Activated CD4-positive, CD25-positive, alpha-beta regulatory T cell treated with anti-CD3 and anti-CD28 coated beads, Interleukin-2, amount 50 U/mL, for 16 hours (primary cell): ENCODE results near the gene CBR1.
"Not testable (repeated sequence)": the region's sequence is repeated elsewhere in the genome, so short reads cannot be mapped to it uniquely, and the experiment has no call there.

Source experiments
- DNase-seq: peaks from one replicate; pipeline ENCODE4 v3.0.0-alpha.2; 2020; ENCODE audit warnings: low read depth, low spot score

CBR1 gene

DNA sequence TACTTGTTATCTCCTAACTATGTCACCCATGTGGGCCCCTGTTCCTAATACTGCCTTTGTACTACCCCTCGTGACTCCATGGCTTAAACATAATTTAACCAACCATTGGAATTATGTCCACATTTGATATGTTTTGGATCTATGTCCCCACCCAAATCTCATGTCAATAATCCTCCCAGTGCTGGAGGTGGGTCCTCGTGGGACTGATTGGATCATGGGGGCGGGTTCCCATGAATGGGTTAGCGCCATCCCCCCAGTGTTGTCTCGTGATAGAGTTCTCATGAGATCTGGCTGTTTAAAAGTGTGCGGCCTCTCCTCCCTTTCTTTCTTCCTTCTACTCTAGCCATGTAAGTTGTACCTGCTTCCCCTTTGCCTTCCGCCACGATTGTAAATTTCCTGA, 9.8 kb downstream of the CBR1 start:
- no peak for DNase-seq

DNA sequence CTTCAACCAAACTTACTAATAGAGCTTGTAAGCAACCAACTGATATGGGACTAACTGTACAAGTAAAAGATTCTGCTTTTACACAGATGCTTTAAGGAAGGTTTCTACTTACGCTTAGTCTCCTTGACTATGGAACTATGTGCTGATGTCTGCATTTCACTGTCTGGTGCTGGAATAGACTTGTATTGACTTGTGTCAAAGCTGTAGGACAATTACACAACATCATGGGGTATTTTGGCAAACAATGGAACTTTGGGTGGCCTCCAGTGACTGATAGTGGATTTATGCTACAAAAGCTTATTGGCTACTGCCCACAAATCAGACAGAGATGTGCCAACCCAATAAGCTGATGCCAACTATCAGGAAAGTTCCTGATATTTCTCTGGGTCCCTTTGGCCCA, 10.6 kb downstream of the CBR1 start:
- DNase-seq, result no peak

DNA sequence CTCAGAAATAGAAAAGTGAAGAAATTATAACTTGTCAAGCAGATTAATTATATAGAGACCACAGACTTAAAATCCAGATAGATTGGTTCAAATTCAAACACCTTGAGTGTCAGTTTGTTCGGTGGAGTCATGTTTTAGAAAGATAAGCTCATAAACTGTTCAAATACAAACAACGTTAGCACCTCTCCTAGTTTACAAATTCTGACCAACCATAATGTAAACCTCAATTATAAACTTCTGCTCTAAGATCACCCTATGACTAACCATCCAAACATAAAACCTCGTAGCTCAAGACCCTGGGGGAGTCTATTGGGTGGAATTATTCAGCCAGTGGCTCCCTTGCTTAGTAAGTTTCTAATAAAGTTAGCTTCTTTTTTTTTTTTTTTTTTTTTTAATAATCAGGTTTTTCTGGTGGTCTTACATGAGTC, 12.4 kb downstream of the CBR1 start:
- DNase-seq, result no peak

DNA sequence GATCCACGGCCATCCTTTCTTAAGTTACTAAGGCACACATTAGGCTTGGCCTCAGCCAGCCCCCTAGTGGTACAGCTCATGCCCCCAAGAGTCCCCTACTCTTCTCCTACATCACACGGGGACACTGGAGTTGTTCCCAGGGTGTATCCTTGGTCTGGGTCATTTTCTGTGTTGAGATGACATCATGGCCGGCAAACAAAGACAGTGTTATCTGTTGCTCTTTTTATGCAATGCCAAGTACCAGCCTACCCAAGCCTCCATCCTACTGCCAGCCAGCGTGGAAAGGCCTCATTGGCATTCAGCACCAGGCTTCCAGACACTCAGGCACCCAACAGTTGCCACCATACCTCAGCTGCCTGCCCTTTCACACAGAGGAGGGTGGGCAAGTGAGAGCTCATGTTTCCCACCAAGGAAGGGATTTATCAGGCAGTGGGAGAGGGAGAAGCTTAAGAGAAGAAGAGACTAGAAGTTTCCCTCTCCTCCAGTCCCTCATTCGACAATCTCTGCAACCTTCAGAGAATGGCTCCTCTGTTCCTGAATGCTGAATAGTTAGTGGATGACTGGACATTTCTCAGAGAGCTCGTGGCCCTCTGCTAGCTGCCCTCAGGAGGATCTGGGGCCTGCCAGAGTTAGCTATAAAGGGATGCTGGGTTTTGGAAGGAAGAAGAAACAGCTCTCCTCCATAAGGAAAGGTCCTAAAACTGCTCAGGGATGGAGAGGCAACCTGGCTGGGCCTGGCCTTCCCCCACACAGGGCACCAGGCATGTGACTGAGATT, 17.7 kb downstream of the CBR1 start:
- no peak for DNase-seq

DNA sequence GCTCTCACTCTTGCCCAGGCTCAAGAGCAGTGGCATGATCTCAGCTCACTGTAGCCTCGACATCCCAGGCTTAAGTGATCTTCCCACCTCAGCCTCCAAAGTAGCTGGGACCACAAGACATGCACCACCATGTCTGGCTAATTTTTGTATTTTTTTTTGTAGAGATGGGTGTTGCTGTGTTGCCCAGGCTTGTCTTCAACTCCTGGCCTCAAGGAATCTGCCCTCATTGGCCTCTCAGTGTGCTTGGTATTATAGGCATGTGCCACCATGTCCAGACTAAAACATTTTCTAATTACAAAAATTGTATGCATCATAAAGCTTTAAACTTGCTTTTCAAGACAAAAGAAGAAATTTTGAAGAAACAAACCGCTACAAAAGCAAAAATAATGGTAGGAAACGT, 20.1 kb downstream of the CBR1 start:
- no peak for DNase-seq

DNA sequence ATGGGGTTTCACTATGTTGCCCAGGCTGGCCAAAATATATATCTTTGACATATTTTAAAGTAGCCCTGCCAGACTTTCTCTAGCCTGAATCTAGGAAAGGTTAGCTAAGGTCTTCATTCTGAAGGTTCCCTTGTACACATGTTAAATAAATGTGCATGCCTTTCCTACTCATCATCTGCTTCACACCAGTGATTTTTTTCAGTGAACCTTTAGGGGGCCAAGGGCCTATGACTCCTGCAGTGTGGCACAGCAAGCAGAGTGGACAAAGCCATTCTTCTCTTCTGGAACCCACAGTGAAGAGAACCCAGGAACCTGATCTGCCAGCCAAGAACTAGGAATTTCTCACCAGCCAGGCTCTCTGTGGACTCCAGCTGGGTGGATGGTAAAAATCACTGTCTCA, 22.9 kb downstream of the CBR1 start:
- no peak for DNase-seq

DNA sequence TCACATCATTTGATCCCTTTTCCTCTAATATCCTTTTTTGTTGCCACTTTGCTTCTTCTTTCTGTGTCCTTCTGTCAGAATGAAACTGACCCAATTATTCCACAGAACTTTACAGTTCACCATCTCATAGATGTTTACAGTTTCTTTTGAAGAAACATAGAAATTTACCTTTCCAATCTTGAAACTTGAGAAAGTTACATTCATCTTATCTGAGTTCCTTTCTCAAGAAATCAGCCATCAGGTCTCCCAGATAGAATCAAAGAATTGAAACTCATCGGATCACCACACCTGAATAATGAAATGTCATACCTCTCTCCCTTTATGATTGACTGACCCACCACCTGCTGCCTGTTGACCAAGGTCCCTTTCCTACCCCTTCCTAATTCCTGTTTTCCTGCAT, 23.7 kb downstream of the CBR1 start:
- DNase-seq, result no peak

DNA sequence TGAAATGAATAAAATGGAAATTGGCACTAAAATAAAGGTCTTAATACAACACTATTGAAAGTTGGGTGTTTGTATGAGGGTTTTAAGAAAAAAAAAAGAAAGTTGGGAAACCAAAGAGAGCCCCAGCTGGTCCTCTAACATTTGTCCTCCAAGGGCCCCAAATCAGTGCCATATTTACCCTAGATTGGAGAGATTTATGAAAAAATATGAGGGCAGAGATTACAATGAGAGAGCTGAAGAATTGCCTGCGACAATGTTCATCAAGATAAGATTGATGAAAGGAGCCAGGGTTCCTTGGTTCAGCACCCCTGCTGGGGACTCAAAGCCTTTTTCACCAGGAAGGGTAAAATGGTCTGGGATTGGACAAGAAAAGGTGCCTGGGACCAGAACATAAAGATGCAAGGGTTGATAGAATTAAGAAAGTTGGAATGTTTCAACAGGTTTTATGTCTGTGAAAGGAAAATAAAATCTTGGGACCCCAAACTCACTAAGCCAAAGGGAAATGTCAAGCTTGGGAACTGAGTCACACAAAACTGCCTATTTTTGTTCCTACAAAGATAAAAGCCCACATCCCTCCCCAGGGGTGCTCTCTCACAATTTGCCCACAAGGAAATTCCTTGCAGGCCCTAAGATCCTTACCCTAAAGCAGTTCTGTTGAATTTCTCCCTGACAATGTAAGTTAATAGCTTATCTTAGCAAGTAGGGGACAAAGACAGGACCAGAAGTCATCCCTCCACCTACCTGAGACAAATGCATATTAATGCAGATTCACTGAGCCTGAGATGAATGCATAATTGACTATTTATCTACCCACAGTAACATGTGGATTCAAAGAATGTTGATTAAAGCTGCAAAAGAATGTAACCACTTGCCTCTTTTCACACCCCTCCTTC, 26.8 kb downstream of the CBR1 start:
- DNase-seq, result no peak

DNA sequence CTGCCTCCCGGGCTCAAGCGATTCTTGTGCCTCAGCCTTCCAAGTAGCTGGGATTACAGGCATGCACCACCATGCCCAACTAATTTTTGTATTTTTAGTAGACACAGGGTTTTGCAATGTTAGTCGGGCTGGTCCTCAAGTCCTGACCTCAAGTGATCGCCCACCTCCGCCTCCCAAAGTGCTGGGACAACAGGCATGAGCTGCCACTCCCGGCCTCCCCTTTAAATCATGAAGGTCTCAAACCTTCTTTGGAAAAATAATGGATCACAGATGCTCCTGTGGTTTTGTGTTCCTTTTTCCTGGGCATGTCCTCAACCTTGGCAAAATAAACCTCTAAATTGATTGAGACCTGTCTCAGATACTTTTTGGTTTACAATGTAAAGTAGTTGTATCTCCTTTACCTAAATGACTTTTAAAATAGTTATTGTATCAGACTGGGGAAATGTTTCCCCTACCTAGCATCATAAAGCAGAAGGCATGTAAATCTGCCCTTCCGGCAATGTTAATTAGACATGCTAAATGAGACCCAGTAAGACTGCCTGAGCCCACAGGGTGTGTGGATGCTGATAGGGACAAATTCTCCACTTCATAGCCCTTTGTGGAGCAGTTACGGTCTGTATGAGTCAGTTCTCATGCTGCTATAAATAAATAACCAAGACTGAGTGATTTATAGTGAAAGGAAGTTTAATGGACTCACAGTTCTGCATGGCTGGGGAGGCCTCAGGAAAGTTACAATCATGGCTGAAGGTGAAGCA, 27.8 kb downstream of the CBR1 start:
- no peak for DNase-seq

DNA sequence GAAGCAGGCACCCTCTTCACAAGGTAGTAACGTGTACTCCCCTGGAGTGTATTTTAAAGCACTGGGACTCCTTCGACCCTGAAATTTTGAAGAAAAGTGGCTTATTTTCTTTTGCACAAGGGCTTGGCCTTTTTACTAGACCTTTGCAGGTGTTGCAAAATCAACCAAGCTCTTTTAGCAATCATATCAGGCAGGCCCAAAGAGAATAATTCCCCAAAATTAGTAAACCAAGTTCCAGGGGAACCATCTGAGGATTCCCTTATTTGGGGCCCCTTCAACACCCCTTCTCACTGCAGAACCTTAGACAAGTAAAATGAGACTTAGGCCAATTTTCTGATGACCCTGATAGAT, 28.3 kb downstream of the CBR1 start:
- DNase-seq, result no peak

DNA sequence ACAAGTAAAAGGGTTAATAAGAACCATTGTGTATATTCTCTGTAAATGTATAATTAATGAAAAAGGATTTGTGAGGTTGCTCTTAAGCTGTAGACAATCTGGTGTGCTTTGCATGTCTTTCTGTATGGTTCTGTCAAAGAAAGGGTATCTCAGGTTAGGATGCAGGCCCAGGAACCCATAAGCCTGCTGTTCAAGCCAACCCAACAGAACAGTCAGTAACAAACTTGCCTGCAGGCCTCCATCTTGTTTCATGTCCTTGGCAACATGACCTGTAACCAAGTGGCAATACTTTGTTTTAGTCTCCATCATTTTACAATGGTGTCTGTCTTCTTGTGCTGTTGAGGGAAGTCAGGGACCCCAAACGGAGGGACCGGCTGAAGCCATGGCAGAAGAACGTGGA, 29.2 kb downstream of the CBR1 start:
- no peak for DNase-seq

DNA sequence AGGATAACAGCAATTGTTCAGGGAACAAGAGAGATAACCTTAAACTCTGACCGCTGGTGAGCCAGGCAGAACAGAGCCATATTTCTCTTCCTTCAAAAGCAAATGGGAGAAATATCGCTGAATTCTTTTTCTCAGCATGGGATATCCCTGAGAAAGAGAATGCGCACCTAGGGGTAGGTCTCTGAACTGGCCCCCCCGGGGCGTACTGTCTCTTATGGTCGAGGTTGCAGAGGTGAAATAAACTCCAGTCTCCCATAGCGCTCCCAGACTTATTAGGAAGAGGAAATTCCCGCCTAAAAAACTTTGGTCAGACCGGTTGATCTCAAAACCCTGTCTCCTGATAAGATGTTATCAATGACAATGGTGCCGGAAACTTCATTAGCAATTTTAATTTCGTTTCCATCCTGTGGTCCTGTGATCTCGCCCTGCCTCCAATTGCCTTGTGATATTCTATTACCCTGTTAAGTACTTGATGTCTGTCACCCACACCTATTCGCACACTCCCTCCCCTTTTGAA, 29.9 kb downstream of the CBR1 start:
- not testable (repeated sequence) for DNase-seq

DNA sequence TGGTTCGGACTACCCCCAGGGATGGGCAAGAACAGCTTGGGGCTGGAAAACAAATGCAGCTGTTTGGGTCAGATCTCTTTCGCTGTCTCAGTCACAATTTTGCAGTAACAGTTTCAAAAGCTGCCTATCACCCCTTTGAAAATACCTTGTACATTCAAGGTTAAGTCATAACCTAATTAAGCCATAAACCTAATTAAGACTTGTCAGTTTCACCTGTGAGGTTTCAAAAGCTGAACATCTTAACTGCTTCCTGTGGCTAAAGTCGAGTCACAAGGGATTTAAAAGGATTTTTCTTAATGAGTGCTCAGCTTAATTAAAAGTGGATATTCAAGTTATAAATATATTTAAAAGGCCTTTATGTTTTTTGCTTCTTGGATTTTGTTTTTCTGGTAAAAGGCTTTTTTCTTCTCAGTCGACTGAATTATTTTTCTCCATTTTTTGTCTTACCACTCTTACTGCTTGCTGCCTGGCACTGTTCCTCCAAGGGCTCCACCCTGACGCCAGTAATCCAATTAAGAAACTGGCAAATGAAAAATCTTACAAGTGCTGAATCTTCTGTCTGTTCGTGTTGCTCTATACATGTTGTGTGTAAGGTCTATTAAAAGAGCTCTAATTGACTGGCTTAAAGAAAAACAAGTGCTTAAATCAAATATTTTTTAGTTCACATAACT, 31.3 kb downstream of the CBR1 start:
- DNase-seq, result no peak

DNA sequence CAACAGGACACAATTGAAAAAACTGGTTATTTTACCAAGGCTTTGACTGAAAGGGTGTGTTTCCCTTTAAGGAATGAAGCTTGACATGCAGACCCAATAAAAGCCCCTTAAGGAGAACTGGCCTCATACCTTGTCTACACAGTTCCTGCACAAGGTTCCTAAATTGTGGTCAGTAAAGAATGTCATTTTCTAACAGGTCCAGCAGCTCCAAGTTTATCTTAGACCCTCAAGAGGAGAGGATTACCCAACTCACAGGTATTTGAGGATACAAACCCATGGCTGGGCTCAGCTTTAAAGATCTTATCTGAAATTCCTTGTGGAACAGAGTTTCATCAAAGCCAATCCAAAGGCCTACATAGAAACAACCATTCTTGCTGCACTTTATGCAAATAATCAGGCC, 33.6 kb downstream of the CBR1 start:
- DNase-seq, result no peak

DNA sequence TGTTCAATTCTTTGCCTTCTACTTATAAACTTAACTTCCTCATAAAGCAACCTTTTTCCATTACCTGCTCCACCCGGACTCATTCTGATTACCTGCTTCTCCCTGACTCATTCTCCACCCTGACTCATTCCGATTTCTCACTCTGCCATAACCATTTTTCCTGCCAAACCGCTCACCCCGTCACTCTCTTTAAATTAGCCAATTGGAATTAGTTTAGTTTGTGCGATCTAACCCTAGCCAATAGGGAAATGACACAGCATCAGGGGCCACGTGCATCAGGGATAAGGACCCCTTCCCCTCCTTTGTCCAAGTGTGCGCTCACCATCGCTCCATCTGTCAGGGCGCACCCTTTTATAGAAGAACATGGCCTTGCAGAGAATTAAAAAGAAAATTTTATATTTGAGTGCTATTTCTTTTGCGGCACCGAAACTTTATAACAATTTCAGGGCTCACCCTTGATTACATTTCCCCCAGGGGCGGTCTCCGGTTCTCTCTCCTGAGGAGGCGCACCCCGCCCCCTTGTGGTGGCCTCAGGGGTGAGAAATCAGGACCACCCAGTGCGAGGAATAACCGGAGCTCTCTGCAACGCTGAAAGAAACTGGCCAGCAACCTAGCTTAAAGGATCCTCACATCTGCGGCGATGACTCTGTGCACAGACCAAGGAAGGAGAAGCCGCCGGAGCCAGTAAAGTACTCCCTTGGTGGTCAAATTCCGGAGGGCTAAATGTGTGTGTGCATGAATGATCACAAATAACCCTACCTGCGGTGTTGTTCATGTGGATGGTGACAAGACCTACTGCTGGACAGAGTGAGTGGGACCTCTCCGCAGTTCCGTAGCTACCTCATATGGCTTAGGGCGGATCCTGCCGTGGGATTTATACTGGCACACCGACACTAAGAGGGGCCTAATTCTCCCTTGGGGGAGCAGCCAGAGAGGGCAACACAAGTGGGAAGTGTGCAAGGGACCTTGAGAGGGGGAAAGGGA, 34.8 kb downstream of the CBR1 start:
- no peak for DNase-seq

DNA sequence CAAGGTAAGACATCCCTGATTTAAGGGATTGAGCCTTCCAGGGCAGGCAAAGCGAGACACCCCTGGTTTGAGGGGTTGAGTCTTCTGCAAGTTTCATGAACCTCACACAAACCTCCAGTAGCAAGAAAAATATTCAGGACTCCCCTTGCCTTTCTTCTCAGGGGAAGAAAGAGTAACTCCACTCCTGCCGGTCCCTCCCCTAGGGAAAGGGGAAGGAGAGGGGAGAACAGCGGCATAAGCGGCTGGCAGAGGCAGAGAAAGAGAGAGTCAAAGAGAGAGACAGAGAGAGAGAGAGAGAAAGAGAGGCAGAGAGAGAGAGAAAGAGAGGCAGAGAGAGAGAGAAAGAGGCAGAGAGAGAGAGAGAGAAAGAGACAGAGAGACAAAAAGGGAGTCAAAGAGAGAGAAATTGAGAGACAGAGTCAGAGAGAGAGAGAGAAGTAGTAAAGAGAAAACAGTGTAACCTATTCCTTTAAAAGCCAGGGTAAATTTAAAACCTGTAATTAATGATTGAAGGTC, 35.6 kb downstream of the CBR1 start:
- DNase-seq, result no peak

DNA sequence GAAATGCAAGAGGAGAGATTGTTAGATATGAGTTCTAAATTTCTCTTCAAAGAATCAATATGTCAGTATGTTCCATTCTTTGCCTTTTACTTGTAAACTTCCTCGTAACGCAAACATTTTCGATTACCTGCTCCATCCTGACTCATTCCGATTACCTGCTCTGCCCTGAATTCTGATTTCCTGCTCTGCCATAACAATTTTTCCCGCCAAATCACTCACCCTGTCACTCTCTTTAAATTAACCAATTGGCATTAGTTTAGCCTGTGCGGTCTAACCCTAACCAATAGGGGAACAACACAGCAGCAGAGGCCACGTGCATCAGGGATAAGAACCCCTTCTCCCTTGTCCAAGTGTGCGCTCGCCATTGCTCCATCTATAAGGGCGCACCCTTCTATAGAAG, 40.0 kb downstream of the CBR1 start:
- DNase-seq, result no peak

DNA sequence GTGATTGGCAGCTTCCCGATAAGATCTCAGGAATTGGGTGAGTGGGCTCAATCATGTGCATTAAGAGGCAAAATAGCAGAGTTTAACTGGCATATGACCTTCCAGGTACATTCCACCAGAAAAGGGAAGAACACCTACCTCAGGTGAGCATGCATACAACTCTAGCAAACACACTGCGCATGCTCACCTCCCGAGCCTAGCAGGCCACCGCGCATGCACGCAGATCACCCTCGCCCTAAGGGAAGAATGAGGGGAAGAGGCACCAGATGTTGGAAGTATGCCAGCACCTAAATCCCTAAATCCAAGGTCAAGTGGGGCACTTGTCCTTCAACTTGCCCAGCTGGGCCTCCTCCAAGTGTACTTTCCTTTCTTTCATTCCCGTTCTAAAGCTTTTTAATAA, 41.4 kb downstream of the CBR1 start:
- DNase-seq, result no peak

DNA sequence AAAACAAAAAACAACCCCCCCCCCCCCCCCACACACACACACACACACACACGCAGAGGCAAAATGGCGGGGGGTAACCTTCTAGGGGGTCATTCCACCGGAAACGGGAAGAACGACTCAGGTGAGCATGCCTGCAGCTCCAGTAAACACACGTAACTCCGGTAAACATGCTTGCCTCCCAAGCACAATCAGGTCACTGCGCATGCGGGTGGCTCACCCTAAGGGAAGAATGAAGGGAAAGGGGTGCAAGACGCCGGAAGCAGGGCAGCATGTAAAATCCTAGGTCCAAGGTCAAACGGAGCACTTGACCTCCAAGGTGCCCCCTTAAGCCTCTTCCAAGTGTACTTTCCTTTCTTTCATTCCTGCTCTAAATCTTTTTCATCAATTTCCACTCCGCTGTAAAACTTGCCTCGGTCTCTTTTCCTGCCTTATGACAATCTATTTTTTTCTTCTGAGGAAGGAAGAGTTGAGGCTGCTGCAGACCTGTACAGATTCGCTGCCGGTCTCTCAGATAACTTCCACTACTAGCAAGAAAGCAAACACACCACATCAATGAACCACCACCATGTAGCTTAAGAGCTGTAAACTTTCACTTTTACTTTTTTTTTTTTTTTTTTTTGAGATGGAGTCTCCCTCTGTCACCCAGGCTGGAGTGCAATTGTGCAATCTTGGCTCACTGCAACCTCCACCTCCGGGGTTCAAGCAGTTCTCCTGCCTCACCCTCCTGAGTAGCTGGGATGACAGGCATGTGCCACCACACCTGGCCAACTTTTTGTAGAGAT, 44.0 kb downstream of the CBR1 start:
- no peak for DNase-seq
